Suprapubic skin (tissue), 4 donors: Measurements from ENCODE around the gene ZNF776.
"Not testable (repeated sequence)": the region's sequence is repeated elsewhere in the genome, so short reads cannot be mapped to it uniquely, and the experiment has no call there.

Experiments
- EP300 ChIP-seq: sonication (generic); formaldehyde crosslinking; IDR thresholded peaks from one replicate; pipeline ENCODE4 v1.6.1; 2017; ENCODE audit warnings: antibody characterized with exemption
- POLR2AphosphoS5 ChIP-seq, 3 donors: sonication (generic); formaldehyde crosslinking; IDR thresholded peaks; one replicate each; pipeline ENCODE4 v1.6.1; 2017; ENCODE audit warnings: antibody characterized with exemption in 3 of 3
- TF ChIP-seq, protein P1 (sequence below), 2 donors: fragments of 200-600 bp in 1 of 2; fragments of 450-650 bp in 1 of 2; sonication (generic) in 1 of 2; IDR thresholded peaks; one replicate each; pipeline ENCODE4 v1.5.1; 2016 to 2019; ENCODE audit warnings: antibody characterized with exemption in 2 of 2, mild to moderate bottlenecking in 1 of 2, moderate library complexity in 1 of 2

GRCh38 chr19:57738320-57738719, 8.3 kb upstream of the ZNF776 start:
- not testable (repeated sequence) for TF ChIP-seq EP300; POLR2AphosphoS5 (IDR thresholded peaks at IDR 0.05)
- TF ChIP-seq, protein P1, sequence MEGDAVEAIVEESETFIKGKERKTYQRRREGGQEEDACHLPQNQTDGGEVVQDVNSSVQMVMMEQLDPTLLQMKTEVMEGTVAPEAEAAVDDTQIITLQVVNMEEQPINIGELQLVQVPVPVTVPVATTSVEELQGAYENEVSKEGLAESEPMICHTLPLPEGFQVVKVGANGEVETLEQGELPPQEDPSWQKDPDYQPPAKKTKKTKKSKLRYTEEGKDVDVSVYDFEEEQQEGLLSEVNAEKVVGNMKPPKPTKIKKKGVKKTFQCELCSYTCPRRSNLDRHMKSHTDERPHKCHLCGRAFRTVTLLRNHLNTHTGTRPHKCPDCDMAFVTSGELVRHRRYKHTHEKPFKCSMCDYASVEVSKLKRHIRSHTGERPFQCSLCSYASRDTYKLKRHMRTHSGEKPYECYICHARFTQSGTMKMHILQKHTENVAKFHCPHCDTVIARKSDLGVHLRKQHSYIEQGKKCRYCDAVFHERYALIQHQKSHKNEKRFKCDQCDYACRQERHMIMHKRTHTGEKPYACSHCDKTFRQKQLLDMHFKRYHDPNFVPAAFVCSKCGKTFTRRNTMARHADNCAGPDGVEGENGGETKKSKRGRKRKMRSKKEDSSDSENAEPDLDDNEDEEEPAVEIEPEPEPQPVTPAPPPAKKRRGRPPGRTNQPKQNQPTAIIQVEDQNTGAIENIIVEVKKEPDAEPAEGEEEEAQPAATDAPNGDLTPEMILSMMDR (IDR thresholded peaks at IDR 0.05): peak in 1 of 2 donors; percentile 21
